Skin epidermis (tissue), 12 donors: ENCODE measurements around the gene SECISBP2.

ENCODE experiments used
- H3K27ac ChIP-seq, 21 experiments: fragments of 200-600 bp; sonication (generic) in 11 of 21; one replicate each; pipeline ENCODE4 v1.5.0; 2020; ENCODE audit warnings: mild to moderate bottlenecking in 3 of 21, inconsistent platforms in 2 of 21, moderate library complexity in 2 of 21
- H3K4me3 ChIP-seq, 7 experiments: fragments of 200-600 bp; sonication (generic) in 2 of 7; one replicate each; pipeline ENCODE4 v1.5.0; 2020; ENCODE audit warnings: inconsistent platforms in 2 of 7, mild to moderate bottlenecking in 2 of 7, moderate library complexity in 1 of 7

The SECISBP2 gene

GRCh38 chr9:89390578-89391116 lies 72.3 kb downstream of the SECISBP2 start:
- H3K27ac ChIP-seq: no peak overlapping the region

DNA sequence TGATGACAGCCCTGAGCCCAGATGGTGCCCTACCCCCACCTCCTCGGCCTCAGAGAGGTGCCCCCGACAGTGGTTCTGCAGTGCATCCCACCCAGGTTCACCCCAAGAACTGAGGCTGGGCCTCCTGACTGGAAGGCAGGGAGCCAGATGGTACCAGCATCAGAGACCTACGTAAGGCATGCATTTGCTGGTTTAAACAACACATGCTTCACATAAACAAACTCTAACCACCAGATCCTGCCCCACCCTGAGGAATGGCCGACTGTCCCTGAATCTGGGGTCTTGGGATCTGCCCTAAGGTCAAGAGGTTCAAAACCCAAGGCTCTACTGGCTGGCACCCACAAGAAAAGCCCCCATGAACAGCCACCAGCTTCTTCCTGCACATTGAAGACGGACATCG lies 73.3 kb downstream of the SECISBP2 start:
- H3K27ac ChIP-seq: no peak overlapping the region
- no peak overlapping the region for H3K4me3 ChIP-seq

More at GRCh38 chr9:89390578-89391116, 72.3 kb downstream of the SECISBP2 start:
- H3K4me3 ChIP-seq: no peak overlapping the region

GRCh38 chr9:89394412-89394811 lies 76.1 kb downstream of the SECISBP2 start:
- Histone ChIP-seq H3K4me3 (no peak overlapping the region), H3K27ac (no peak overlapping the region)

DNA sequence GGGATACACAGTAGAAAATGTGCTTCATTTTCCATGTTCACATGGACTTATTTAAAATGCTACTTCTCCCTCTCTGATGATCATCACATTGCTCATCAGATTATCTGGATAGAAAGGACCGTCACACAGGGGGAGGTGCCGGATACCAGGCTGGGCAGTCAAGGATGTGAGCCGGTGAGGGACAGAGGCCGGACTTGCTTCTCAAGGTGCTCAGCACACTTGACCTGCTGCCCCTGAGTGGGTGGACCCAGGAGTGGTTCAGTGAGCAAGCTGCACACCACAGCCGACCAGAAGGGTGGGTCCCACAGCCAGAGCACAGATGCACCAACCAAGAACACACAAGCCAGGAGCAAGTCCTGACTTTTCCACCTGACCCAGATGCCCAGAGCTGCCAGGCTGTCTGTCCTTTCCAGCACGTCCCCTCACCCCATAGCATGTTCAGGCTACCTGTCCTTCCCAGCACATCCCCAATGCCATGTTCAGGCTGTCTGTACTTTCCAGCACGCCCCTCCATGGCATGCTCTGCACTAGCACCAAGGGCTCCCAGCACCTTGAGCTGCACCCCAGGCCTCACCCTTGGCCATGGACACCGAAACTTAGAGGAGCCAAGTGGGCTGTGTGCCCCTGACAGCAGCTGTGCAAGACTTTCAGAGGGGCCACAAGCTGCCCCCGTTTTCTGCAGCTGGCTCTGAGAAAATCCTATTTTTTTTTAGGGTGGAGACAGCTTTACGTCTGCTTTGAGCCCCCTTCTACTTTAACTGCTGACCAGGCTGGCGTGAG lies 77.8 kb downstream of the SECISBP2 start:
- H3K27ac ChIP-seq: no peak overlapping the region
- no peak overlapping the region for H3K4me3 ChIP-seq

DNA sequence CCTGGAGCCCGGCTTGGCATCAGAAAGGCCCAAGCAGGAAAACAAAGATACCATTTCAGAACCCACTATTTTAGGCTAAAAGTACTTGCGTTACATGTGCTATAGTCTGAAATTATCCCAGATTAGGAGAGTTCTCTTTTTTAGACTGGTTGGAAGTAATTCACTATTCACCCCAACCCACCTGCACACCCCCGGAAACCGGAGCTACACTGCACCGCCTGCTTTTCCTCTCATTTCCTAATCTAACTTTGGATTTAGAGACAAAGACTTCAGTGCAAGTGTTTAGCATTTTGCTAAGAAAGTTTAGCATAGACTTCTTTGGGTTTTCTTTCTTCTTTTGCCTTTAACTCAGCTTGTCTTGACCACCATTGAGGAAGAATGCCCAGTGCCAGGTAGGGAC lies 79.2 kb downstream of the SECISBP2 start:
- no peak overlapping the region for H3K27ac ChIP-seq
- no peak overlapping the region for H3K4me3 ChIP-seq

DNA sequence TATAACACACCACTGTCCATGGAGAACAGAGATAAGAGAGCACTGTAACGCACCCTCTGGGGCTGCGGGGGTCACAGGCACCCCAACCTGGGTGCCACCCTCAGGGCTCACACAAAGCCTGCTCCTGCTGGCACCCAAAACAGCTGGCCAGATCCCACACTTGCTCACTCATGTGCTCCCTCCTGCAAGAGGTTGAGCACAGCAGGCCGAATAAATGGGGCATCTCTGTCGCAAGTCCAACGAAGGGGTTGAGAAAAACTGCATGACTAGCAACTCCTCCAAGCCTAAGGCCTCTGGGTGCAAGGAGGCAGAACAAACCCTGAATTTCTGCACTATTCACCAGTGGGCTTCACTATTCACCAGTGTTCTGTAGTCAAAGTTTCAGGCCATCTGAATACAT lies 80.3 kb downstream of the SECISBP2 start:
- no peak overlapping the region for H3K27ac ChIP-seq

GRCh38 chr9:89400403-89401116 lies 82.3 kb downstream of the SECISBP2 start:
- peak overlapping the region in 6 of 21 experiments; percentile 2 to 59 (median 34) for H3K27ac ChIP-seq
- H3K4me3 ChIP-seq: no peak overlapping the region

More for the DNA sequence above, 80.3 kb downstream of the SECISBP2 start:
- no peak overlapping the region for H3K4me3 ChIP-seq

DNA sequence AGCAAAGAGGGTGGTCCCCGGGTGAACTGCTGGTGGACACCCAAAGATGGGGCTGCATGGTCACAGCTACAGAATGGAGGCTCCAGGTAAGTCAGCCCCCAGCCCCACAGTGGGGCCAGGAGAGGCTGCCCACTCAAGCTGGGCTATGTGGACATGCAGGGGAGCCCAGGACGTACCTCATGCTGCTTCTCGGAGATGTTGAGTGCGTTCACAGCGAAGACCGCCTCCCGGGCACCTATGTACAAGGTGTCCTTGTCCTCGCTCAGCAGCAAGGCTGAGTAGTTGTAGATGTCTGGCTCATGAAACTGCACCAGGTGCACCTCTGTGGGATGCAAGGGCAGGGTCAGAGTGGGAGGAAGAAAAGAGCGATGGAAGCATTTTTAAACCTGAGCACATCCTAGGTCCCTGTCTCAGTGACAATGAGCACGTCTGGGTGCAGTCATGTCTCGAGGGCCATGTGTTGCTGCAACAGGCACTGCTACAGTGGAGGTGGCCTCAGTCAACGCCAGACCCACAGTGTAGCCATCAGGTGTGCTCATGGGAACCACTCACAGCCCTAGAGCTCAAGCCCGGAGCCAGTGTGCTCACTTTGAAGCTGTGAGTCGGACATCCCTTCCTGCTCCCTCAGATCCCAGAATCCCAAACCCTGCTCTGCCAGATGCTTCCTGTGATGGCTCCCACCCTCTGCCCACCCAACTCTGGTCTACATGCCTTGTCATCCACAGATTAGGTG lies 84.6 kb downstream of the SECISBP2 start:
- Histone ChIP-seq H3K4me3 (no peak overlapping the region), H3K27ac (no peak overlapping the region)

DNA sequence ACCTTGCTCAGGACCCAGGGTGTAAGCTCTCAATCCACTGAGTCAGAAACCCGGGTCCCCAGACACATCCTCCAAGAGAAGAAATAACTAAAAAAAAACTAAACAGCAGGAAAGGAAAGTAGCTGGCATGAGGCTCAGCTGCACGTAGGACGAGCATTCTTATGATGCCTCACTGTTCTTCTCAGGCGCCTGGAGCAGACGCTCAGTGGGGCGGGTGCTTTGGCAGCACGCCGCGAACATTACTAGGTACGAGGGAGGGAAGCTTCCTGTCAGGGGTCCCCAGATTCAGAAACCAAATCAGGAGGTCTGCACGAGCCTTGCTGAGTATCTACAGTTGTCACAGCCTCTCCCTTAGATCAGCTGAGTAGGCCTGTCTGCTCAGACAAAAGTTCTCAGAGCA lies 85.8 kb downstream of the SECISBP2 start:
- H3K4me3 ChIP-seq: no peak overlapping the region
- H3K27ac ChIP-seq: no peak overlapping the region

DNA sequence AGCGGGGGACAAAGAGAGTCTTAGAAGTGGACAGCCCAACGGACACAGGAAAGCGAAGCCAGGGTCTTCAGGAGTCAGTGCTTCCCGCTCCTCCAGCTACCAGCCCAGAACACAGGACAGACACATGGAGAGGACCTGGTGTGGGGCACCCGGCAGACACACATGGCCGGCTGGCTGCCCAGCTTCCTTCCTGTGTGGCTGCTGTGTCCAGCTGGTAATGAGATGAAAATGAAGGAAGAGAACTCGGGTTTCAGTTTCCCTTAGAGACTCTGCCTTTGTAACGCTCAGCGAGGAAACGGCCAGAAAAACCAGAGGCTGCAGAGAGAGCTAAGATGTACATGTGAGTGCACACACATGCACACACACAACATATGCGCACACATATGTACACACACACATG lies 87.5 kb downstream of the SECISBP2 start:
- H3K27ac ChIP-seq: peak overlapping the region in 10 of 21 experiments; percentile 18 to 77 (median 40)
- no peak overlapping the region for H3K4me3 ChIP-seq

DNA sequence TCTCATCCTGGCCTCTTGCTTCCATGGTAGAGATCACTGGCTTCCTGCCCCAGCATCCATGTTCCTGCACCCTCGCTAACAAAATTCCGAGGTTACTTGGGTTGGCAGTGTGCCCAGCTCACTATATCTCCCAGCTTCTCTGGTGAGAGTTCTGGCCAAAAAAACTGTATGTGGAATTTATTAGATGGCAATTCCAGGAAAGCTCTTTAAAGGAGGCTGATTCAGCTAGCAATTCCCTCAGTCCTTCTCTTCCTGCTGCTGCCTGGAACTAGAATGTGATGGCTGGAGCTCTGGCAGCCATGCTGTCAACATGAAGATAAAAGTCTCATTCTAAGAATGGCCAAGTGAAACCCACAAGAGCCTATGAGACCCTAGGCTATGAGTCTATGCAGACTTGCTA lies 88.8 kb downstream of the SECISBP2 start:
- Histone ChIP-seq H3K27ac (peak overlapping the region in 2 of 21 experiments; percentile 40 to 77), H3K4me3 (no peak overlapping the region)

- Histone ChIP-seq H3K4me3 (no peak overlapping the region), H3K27ac (peak overlapping the region in 7 of 21 experiments; percentile 25 to 77 (median 59))
These were observed 90.4 kb downstream of the SECISBP2 start for GRCh38 chr9:89408628-89409101.
